Large intestine (tissue), 3 donors: ENCODE data around the gene ZNFX1. TPM values are rescaled to one million over a fixed set of nuclear protein-coding genes. Genes with fewer than 3 reads are reported as not detected.
A peak's percentile ranks its signal among the peaks of the same experiment; 100 is the strongest.

Experiments used
- DNase-seq, 2 donors: peaks; one replicate each; pipeline versions ENCODE4 v3.0.0 to v3.0.0-alpha.2; 2013
- H3K27ac ChIP-seq: one replicate; pipeline ENCODE4 v1.5.1; 2013; ENCODE audit warnings: low read length
- H3K27me3 ChIP-seq: 2 replicates; pipeline ENCODE4 v1.6.1; 2013; ENCODE audit warnings: low read length; ENCODE audit not compliant: control insufficient read depth, insufficient read depth
- H3K36me3 ChIP-seq: 2 replicates; pipeline ENCODE4 v1.6.1; 2013; ENCODE audit warnings: low read length; ENCODE audit not compliant: control insufficient read depth, insufficient read depth
- H3K4me1 ChIP-seq: one replicate; pipeline ENCODE4 v1.6.1; 2013; ENCODE audit warnings: low read length; ENCODE audit not compliant: control insufficient read depth, insufficient read depth
- H3K4me3 ChIP-seq: one replicate; pipeline ENCODE4 v1.5.1; 2013; ENCODE audit warnings: low read length
- H3K9me3 ChIP-seq: one replicate; pipeline ENCODE4 v1.6.1; 2013; ENCODE audit warnings: mild to moderate bottlenecking, low read depth, low read length, moderate library complexity; ENCODE audit not compliant: control insufficient read depth
- WGBS: methylation state at CpG from one replicate; pipeline ENCODE4 v1.1.5; 2013; ENCODE audit warnings: low lambda C conversion rate; ENCODE audit not compliant: insufficient coverage; 5-methylcytosine and 5-hydroxymethylcytosine counted together
- polyA plus RNA-seq: library from polyadenylated mRNA; unstranded; fragments of 120-200 nt; gene quantifications from one replicate; pipeline ENCODE4 v1.2.1, GENCODE V29; 2013

The ZNFX1 gene
- polyA plus RNA-seq, 1 donor: 16.4 TPM

DNA sequence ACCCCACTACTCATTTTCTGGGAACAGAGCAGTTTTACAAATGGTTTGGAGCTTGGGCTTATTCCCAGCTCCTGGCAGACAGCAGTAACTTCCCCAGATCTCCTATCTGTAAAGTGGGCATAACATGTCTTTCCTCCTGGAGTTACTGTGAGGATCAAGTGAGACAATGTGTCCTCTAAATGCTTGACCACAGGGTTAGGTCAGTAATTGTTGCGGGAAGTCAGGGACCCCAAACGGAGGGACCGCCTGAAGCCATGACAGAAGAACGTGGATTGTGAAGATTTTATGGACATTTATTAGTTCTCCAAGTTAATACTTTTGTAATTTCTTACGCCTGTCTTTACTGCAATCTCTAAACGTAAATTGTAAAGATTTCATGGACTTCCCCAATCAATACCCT lies 15.3 kb upstream of the ZNFX1 start:
- H3K27me3 ChIP-seq: no peaks in the 10 kb centered on the region
- DNase-seq: no peak
- H3K9me3 ChIP-seq: no peaks in the 10 kb centered on the region
- no peak overlapping the region for H3K27ac ChIP-seq
- H3K4me3 ChIP-seq: no peak overlapping the region
- H3K36me3 ChIP-seq: peaks cover 42% of the 10 kb centered on the region
- H3K4me1 ChIP-seq: peaks cover 13% of the 10 kb centered on the region
- WGBS: 86% methylated on average over 4 of the region's 6 CpGs

- WGBS: 100% methylated on average over 1 of the region's 3 CpGs
- Histone ChIP-seq H3K9me3 (peaks cover 3% of the 10 kb centered on the region), H3K4me3 (no peak overlapping the region), H3K27ac (no peak overlapping the region), H3K36me3 (peaks cover 52% of the 10 kb centered on the region), H3K27me3 (no peaks in the 10 kb centered on the region), H3K4me1 (peaks cover 13% of the 10 kb centered on the region)
- DNase-seq: no peak
Observed at GRCh38 chr20:49292010-49292409, 14.2 kb upstream of the ZNFX1 start.

DNA sequence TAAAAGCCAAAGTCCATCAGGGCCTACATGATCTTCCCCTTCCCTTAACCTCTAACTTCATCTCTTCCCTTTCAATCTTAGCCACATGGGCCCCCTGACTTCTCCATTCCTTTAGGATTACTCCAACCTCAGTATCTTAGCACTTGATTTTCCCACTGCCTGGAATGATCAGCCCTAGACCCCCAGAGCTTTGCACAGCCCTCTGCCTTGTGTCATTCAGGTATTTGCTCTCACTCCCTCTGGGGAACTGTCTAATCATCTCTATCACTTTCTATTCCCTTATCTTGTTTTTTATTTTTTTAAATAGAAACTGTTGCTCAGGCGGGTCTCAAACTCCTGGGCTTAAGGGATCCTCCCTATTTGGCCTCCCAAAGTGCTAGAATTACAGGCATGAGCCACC lies 13.3 kb upstream of the ZNFX1 start:
- Histone ChIP-seq H3K27ac (no peak overlapping the region), H3K9me3 (peaks cover 11% of the 10 kb centered on the region), H3K36me3 (peaks cover 60% of the 10 kb centered on the region), H3K4me3 (no peak overlapping the region), H3K4me1 (peaks cover 13% of the 10 kb centered on the region), H3K27me3 (no peaks in the 10 kb centered on the region)
- no CpG with 5 or more reads among the region's 1 CpG for WGBS
- no peak for DNase-seq

GRCh38 chr20:49290608-49291191 lies 12.8 kb upstream of the ZNFX1 start:
- peaks cover 65% of the 10 kb centered on the region for H3K36me3 ChIP-seq

GRCh38 chr20:49288784-49289696 lies 11.2 kb upstream of the ZNFX1 start:
- Histone ChIP-seq H3K27me3 (no peaks in the 10 kb centered on the region), H3K9me3 (peaks cover 28% of the 10 kb centered on the region), H3K4me3 (no peak overlapping the region), H3K36me3 (peaks cover 78% of the 10 kb centered on the region), H3K27ac (no peak overlapping the region), H3K4me1 (peaks cover 13% of the 10 kb centered on the region)
- WGBS: 100% methylated on average over 1 of the region's 10 CpGs
- peak in 1 of 2 donors; percentile 62 for DNase-seq

More at GRCh38 chr20:49290608-49291191, 12.8 kb upstream of the ZNFX1 start:
- Histone ChIP-seq H3K4me1 (peaks cover 13% of the 10 kb centered on the region), H3K4me3 (no peak overlapping the region), H3K9me3 (peaks cover 16% of the 10 kb centered on the region), H3K27me3 (no peaks in the 10 kb centered on the region), H3K27ac (no peak overlapping the region)
- DNase-seq: no peak
- WGBS: 80% methylated on average over 1 of the region's 6 CpGs

- peaks cover 85% of the 10 kb centered on the region for H3K36me3 ChIP-seq
- peaks cover 13% of the 10 kb centered on the region for H3K4me1 ChIP-seq
- H3K4me3 ChIP-seq: no peak overlapping the region
- H3K27ac ChIP-seq: no peak overlapping the region
- peaks cover 29% of the 10 kb centered on the region for H3K9me3 ChIP-seq
- 100% methylated on average over 1 of the region's 2 CpGs for WGBS
- DNase-seq: no peak
- H3K27me3 ChIP-seq: no peaks in the 10 kb centered on the region
Observed at GRCh38 chr20:49288250-49288751, 10.4 kb upstream of the ZNFX1 start.

- peaks cover 91% of the 10 kb centered on the region for H3K36me3 ChIP-seq
- H3K27ac ChIP-seq: no peak overlapping the region
- peaks cover 35% of the 10 kb centered on the region for H3K9me3 ChIP-seq
- H3K27me3 ChIP-seq: no peaks in the 10 kb centered on the region
- peak in 1 of 2 donors; percentile 50 for DNase-seq
- no peak overlapping the region for H3K4me3 ChIP-seq
- H3K4me1 ChIP-seq: peaks cover 13% of the 10 kb centered on the region
Observed at GRCh38 chr20:49287555-49288249, 9.8 kb upstream of the ZNFX1 start.

GRCh38 chr20:49286689-49287551 lies 9.1 kb upstream of the ZNFX1 start:
- Histone ChIP-seq H3K9me3 (peaks cover 43% of the 10 kb centered on the region), H3K4me3 (no peak overlapping the region), H3K27me3 (no peaks in the 10 kb centered on the region), H3K4me1 (peaks cover 13% of the 10 kb centered on the region), H3K27ac (no peak overlapping the region), H3K36me3 (peaks cover 94% of the 10 kb centered on the region)
- DNase-seq: peak in 1 of 2 donors; percentile 70
- 60% methylated on average over 2 of the region's 16 CpGs for WGBS

DNA sequence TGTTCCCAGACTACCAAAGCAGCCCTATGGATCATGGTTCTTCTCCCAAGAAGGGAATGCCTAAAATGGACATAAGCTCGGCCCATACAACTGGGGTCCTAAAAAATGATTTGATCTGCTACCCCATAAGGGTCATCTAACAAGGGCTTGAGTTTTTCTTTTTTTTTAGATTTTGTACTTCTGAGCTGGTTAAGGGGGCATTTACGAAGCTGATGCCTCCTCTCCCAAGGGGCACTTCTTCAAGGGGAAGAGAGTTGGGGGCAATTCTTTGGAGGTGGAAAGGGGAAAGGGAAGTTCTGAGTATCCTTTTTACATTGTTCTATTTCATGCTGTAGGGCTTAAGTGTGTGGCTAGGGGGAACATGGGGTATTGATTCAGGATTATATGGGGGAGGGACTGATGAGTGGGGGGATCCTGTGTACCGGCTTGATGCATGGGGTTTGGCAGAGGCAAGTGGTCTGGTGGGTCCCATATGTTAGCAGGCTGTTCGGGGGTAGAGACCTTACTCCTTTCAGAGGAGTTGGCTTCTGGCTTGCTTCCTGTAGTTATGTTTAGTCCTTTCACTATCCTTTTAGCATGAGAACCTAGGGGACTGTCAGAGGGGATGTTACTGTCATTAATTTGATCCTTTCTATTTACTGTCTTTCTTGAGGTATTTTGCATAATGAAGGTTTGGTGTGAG lies 8.1 kb upstream of the ZNFX1 start:
- Histone ChIP-seq H3K9me3 (peaks cover 50% of the 10 kb centered on the region), H3K36me3 (peaks cover 96% of the 10 kb centered on the region)
- no CpG with 5 or more reads among the region's 4 CpGs for WGBS

More for the DNA sequence above, 8.1 kb upstream of the ZNFX1 start:
- no peak overlapping the region for H3K27ac ChIP-seq
- no peak for DNase-seq
- H3K4me1 ChIP-seq: peaks cover 10% of the 10 kb centered on the region
- H3K27me3 ChIP-seq: no peaks in the 10 kb centered on the region
- H3K4me3 ChIP-seq: no peak overlapping the region
